SHP77 (cell line): ENCODE measurements around the gene BLVRB.
A peak's percentile ranks its signal among the peaks of the same experiment; 100 is the strongest.
"Not testable (repeated sequence)": the region's sequence is repeated elsewhere in the genome, so short reads cannot be mapped to it uniquely, and the experiment has no call there.

Source experiments
- DNase-seq, 2 experiments: peaks; one replicate each; lab custom pipeline; 2025; lab: John Stamatoyannopoulos, UW

The BLVRB gene

GRCh38 chr19:40465557-40466218 lies at the start of gene BLVRB:
Gene BLVRB, minus strand, starts transcription at chr19:40465745. Its CDS starts 57 bp downstream, at chr19:40465688.
- DNase-seq: peak; percentile 98 to 99

- no peak for DNase-seq
Measured at GRCh38 chr19:40513741-40514315, 48.3 kb upstream of the BLVRB start.

- DNase-seq: no peak
Measured at GRCh38 chr19:40513345-40513678, 47.8 kb upstream of the BLVRB start.

DNA sequence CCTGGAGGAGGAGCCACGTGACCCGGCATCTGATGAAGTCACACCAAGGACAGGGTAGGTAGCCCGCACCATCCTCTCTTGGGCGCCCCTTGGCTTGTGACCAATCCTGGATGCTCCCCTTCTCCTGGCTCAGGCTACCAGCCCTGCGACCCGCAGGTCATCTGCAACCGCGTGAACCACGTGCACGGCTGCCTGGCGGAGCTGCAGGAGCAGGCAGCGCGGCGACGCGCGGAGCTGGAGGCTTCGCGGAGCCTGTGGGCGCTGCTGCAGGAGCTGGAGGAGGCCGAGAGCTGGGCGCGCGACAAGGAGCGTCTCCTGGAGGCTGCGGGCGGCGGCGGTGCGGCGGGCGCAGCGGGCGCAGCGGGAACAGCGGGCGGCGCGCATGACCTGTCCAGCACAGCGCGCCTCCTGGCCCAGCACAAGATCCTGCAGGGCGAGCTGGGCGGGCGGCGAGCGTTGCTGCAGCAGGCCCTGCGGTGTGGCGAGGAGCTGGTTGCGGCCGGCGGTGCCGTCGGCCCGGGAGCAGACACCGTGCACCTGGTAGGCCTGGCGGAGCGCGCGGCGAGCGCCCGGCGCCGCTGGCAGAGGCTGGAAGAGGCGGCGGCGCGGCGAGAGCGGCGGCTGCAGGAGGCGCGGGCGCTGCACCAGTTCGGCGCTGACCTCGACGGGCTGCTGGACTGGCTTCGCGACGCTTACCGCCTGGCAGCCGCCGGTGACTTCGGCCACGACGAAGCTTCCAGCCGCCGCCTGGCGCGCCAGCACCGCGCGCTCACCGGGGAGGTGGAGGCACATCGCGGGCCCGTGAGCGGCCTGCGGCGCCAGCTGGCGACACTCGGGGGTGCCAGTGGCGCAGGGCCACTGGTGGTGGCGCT lies 47.2 kb upstream of the BLVRB start:
- DNase-seq: no peak

- DNase-seq: no peak
Measured at GRCh38 chr19:40512110-40512472, 46.5 kb upstream of the BLVRB start.

GRCh38 chr19:40511487-40511886 lies 45.9 kb upstream of the BLVRB start:
- no peak for DNase-seq

DNA sequence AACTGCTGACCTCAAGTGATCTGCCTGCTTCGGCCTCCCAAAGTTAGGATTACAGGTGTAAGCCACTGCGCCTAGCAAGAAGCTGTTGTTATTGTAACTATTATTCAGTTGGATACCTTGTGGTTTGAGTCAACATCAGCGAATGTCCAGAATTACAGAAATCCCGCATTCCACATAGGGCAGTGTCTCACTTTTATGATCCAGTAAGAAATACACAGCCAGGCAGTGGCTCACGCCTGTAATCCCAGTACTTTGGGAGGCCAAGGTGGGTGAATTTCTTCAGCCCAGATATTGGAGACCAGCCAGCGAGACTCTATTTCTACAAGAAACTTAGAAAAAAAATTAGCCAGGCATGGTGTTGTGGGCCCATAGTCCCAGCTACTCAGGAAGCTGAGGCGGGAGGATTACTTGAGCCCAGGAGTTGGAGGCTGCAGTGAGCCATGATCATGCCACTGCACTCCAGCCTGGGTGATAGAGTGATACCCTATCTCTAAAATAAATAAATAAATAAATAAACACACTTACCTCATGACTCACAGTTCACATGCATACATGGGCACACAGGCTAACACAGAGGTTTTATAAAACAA lies 45.1 kb upstream of the BLVRB start:
- DNase-seq: no peak

DNA sequence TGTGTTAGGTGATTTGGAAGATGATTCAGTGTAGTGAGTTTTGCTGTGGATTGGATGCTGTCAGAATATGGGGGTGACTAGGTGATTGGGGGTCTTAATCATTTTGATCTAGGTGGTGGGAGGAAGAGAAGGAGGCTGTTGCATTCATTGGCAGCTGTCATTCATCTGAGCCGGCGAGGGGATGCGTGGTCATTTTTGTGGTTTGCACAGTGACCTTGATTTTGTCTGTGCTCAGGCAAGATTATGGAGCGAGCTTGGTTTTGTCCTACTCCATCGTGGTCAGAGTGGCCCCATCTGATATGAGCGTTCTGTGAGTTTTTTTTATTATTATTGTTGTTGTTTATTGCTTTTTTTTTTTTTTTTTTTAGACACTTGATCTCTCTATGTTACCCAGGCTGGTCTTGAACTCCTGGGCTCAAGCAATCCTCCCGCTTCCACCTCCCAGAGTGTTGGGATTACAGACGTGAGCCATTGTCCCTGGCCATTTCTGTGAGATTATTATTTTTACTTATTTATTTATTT lies 43.3 kb upstream of the BLVRB start:
- no peak for DNase-seq

GRCh38 chr19:40507892-40508291 lies 42.3 kb upstream of the BLVRB start:
- no peak for DNase-seq

- DNase-seq: no peak
Measured at GRCh38 chr19:40506099-40506498, 40.6 kb upstream of the BLVRB start.

GRCh38 chr19:40503320-40503695 lies 37.8 kb upstream of the BLVRB start:
- no peak for DNase-seq

GRCh38 chr19:40502647-40503319 lies 37.2 kb upstream of the BLVRB start:
- DNase-seq: peak in 1 of 2 experiments; percentile 26

DNA sequence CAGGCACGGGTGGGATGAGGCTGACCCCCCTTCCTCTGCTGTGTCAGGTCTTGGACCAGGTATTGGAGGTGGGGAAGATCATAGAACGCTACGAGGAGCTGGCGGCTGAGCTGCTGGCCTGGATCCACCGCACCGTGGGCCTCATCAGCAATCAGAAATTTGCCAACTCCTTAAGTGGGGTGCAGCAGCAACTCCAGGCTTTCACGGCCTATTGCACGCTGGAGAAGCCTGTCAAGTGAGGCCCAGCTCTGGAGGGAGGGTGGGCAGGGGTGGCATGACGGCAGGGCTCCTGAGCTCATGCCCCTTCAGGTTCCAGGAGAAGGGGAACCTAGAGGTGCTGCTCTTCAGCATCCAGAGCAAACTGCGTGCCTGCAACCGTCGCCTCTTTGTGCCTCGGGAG lies 36.5 kb upstream of the BLVRB start:
- DNase-seq: no peak

DNA sequence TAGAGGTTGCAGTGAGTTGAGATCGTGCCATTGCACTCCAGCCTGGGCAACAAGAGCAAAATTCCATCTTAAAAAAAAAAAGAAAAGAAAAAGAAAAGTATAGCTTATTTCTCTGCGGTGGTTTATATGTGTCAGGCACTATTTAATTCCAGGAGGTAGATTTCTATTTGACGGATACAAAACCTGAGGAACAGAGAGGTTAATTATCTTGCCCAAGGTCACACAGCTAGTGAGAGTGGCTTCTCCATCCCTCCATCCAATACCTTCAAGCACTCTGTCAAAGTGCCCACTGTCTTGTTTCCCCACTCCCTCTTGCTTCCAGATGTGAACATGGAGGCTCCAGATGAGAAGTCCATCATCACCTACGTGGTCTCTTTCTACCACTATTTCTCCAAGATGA lies 36.1 kb upstream of the BLVRB start:
- DNase-seq: no peak

- not testable (repeated sequence) for DNase-seq
Measured at GRCh38 chr19:40500678-40501530, 35.4 kb upstream of the BLVRB start.

DNA sequence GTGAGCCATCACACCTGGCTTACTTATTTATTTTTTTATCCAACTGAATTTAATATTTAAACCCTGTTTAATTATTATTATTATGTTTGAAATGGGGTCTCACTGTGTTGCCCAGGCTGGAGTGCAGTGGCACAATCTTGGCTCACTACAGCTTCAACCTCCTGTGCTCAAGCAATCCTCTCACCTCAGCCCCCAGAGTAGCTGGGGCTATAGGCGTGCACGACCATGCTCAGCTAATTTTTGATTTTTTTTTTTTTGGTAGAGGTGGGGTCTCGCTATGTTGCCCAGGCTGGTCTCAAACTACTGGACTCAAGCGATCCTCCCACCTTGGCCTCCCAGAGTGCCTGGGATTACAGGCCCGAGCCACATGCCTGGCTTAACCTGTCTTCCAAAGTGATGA lies 33.8 kb upstream of the BLVRB start:
- DNase-seq: no peak

GRCh38 chr19:40497214-40497613 lies 31.7 kb upstream of the BLVRB start:
- DNase-seq: no peak

GRCh38 chr19:40494191-40494838 lies 28.8 kb upstream of the BLVRB start:
- DNase-seq: no peak

- no peak for DNase-seq
Measured at GRCh38 chr19:40493778-40494177, 28.2 kb upstream of the BLVRB start.

- no peak for DNase-seq
Measured at GRCh38 chr19:40492274-40492673, 26.7 kb upstream of the BLVRB start.

- DNase-seq: no peak
Measured at GRCh38 chr19:40489882-40490230, 24.3 kb upstream of the BLVRB start.
